ENCODE data around the gene AQP3. TPM values are rescaled to one million over a fixed set of nuclear protein-coding genes. Genes with fewer than 3 reads are reported as not detected.
A peak's percentile ranks its signal among the peaks of the same experiment; 100 is the strongest.

AQP3 gene
- total RNA-seq, 1 experiment from 2014 or later, result 24.8 TPM

DNA sequence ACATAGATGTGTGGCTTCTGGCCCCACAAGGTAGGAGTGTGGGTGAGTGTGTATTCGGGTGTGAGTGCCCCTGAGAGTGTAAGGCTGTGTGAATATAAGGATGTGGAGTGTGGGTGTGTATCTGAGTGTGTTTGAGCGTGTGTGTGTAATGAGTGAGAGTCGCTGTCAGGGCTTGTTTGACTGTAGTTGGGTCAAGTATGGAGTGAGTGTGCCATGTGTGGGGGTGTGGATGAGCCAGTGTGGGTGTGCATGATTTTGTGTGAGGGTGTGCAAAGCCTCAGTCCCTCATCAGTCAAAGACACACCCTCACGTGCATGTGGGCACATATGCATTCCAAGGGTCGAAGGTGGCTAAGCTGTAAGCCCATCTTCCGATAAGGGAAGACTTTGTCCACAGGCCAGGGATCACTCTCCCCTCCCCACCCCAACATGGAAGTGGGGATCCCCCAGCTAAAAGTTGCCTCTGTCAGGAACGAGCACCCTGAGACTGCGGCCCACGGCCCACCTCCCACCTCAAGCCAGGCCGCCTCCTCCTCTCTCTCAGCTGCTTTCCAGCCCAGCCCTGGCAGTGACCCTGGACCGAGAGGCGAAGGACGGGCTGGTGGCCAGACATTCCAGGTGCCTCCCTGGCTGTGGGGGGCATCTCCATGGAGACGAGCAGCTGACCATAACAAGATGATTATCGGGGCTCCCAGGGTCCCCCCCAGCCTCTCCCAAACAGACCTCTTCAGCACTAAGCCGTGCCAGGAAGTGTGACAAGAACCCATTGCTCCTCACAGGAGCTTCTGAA is 12.9 kb downstream of the AQP3 start:
- Mint-ChIP-seq H3K9me3 (ENCODE audit: unreplicated experiment) (no peaks in the 10 kb centered on the region), H3K4me1 (ENCODE audit: low read depth, unreplicated experiment) (peaks cover 43% of the 10 kb centered on the region), H3K27me3 (ENCODE audit: insufficient read depth, unreplicated experiment) (no peaks in the 10 kb centered on the region), H3K4me3 (ENCODE audit: unreplicated experiment) (no peak overlapping the region), H3K27ac (ENCODE audit: unreplicated experiment) (peak overlapping the region; percentile 7), H3K36me3 (ENCODE audit: insufficient read depth, unreplicated experiment) (no peaks in the 10 kb centered on the region)
- H3K9me3 ChIP-seq, result no peaks in the 10 kb centered on the region
- POLR2A ChIA-PET, result no interaction called here
- H3K27me3 ChIP-seq (replicated peaks; ENCODE audit: control insufficient read depth, insufficient read depth, low read length), result no peaks in the 10 kb centered on the region
- TF ChIP-seq, protein P1, sequence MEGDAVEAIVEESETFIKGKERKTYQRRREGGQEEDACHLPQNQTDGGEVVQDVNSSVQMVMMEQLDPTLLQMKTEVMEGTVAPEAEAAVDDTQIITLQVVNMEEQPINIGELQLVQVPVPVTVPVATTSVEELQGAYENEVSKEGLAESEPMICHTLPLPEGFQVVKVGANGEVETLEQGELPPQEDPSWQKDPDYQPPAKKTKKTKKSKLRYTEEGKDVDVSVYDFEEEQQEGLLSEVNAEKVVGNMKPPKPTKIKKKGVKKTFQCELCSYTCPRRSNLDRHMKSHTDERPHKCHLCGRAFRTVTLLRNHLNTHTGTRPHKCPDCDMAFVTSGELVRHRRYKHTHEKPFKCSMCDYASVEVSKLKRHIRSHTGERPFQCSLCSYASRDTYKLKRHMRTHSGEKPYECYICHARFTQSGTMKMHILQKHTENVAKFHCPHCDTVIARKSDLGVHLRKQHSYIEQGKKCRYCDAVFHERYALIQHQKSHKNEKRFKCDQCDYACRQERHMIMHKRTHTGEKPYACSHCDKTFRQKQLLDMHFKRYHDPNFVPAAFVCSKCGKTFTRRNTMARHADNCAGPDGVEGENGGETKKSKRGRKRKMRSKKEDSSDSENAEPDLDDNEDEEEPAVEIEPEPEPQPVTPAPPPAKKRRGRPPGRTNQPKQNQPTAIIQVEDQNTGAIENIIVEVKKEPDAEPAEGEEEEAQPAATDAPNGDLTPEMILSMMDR (IDR thresholded peaks at IDR 0.05; ENCODE audit: insufficient read depth in 1 of 2, low read depth in 1 of 2, low read length in 1 of 2, severe bottlenecking in 1 of 2, unreplicated experiment in 1 of 2), result no peak
- DNase-seq, result no peak
- CTCF ChIA-PET, result interaction anchor here (0.5 kb wide), 1 partner anchor 16 kb away, joined by 5 read pairs; no protein-coding TSS in a partner anchor
- H3K36me3 ChIP-seq (ENCODE audit: control insufficient read depth, insufficient read depth, low read length), result no peaks in the 10 kb centered on the region
- H3K4me1 ChIP-seq, result peaks cover 49% of the 10 kb centered on the region
- intact Hi-C loops (cut with micrococcal nuclease; ENCODE audit: unreplicated experiment), result no loop called here
- no peak overlapping the region for H3K4me3 ChIP-seq (ENCODE audit: low read depth, low read length)
- no TSS peak for BruUV-seq (replicated peaks)

DNA sequence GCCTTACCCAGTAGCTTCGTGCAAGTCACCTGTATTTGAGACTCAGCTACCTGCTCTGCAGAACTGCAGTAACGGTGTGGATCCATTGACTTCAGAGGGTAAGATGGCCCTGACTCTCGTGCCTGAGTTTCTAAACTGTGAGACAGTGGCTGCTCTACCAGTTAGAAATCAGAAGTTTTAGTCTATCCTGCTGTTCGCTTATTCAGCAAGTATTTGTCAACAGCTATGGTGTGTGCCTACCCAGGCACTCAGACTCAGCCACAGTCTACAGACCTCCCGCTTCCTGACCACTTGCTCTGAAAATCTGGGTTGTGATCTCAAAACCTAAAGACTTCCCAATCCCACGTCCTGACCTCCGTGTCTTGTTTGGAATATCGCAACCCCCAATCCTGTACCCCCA is 13.5 kb downstream of the AQP3 start:
- intact Hi-C loops (cut with micrococcal nuclease; ENCODE audit: unreplicated experiment), result no loop called here
- no peaks in the 10 kb centered on the region for H3K36me3 ChIP-seq (ENCODE audit: control insufficient read depth, insufficient read depth, low read length)
- H3K27me3 ChIP-seq (replicated peaks; ENCODE audit: control insufficient read depth, insufficient read depth, low read length), result no peaks in the 10 kb centered on the region
- Mint-ChIP-seq H3K9me3 (ENCODE audit: unreplicated experiment) (no peaks in the 10 kb centered on the region), H3K4me3 (ENCODE audit: unreplicated experiment) (no peak overlapping the region), H3K27ac (ENCODE audit: unreplicated experiment) (peak overlapping the region; percentile 7), H3K36me3 (ENCODE audit: insufficient read depth, unreplicated experiment) (no peaks in the 10 kb centered on the region), H3K4me1 (ENCODE audit: low read depth, unreplicated experiment) (peaks cover 38% of the 10 kb centered on the region), H3K27me3 (ENCODE audit: insufficient read depth, unreplicated experiment) (no peaks in the 10 kb centered on the region)
- no peak for DNase-seq
- ChIA-PET POLR2A (no interaction called here), CTCF (interaction anchor here (0.5 to 1.1 kb wide), 2 partner anchors 18 to 617 kb away, joined by 3 to 6 read pairs; no protein-coding TSS in a partner anchor)
- H3K9me3 ChIP-seq, result no peaks in the 10 kb centered on the region
- peaks cover 43% of the 10 kb centered on the region for H3K4me1 ChIP-seq
- no peak overlapping the region for H3K4me3 ChIP-seq (ENCODE audit: low read depth, low read length)
- BruUV-seq (replicated peaks), result no TSS peak
- TF ChIP-seq, protein P1 (IDR thresholded peaks at IDR 0.05; ENCODE audit: insufficient read depth in 1 of 2, low read depth in 1 of 2, low read length in 1 of 2, severe bottlenecking in 1 of 2, unreplicated experiment in 1 of 2), result no peak

DNA sequence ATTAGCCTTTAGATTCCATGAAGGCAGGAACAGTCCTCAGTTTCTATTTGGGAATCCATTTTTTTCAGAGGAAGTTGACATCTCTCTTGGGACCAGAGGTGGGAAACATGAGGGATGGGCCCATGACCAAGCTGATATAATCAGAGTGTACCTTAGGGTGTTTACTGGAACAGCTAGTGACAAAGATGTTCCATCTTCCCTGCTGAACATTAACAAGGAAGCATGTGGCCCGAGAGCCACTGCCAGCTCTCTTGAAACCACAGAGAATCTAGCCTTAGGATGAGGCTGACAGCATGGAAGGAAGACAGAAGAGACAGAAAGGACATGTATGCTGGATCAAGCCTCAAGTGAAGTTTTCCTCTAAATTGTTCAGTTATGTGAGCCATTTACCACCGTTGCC is 16.0 kb downstream of the AQP3 start:
- H3K4me1 Mint-ChIP-seq (ENCODE audit: low read depth, unreplicated experiment), result peaks cover 33% of the 10 kb centered on the region
- Histone ChIP-seq H3K4me3 (ENCODE audit: low read depth, low read length) (no peak overlapping the region), H3K36me3 (ENCODE audit: control insufficient read depth, insufficient read depth, low read length) (no peaks in the 10 kb centered on the region), H3K27me3 (replicated peaks; ENCODE audit: control insufficient read depth, insufficient read depth, low read length) (no peaks in the 10 kb centered on the region), H3K9me3 (no peaks in the 10 kb centered on the region), H3K4me1 (peaks cover 29% of the 10 kb centered on the region)
- no peaks in the 10 kb centered on the region for H3K36me3 Mint-ChIP-seq (ENCODE audit: insufficient read depth, unreplicated experiment)
- H3K9me3 Mint-ChIP-seq (ENCODE audit: unreplicated experiment), result no peaks in the 10 kb centered on the region
- ChIA-PET CTCF (interaction anchor here (0.8 to 1.0 kb wide), 2 partner anchors 16 to 22 kb away, joined by 3 read pairs; no protein-coding TSS in a partner anchor), POLR2A (no interaction called here)
- TF ChIP-seq, protein P1 (IDR thresholded peaks at IDR 0.05; ENCODE audit: insufficient read depth in 1 of 2, low read depth in 1 of 2, low read length in 1 of 2, severe bottlenecking in 1 of 2, unreplicated experiment in 1 of 2), result no peak
- H3K27ac Mint-ChIP-seq (ENCODE audit: unreplicated experiment), result no peak overlapping the region
- no TSS peak for BruUV-seq (replicated peaks)
- no peak overlapping the region for H3K4me3 Mint-ChIP-seq (ENCODE audit: unreplicated experiment)
- H3K27me3 Mint-ChIP-seq (ENCODE audit: insufficient read depth, unreplicated experiment), result no peaks in the 10 kb centered on the region
- intact Hi-C loops (cut with micrococcal nuclease; ENCODE audit: unreplicated experiment), result no loop called here
- DNase-seq, result no peak
